Endothelial cell of umbilical vein (primary cell): ENCODE data around the gene C16orf86. TPM values are rescaled to one million over a fixed set of nuclear protein-coding genes. Genes with fewer than 3 reads are reported as not detected.
A peak's percentile ranks its signal among the peaks of the same experiment; 100 is the strongest.

Experiments used
- BruUV-seq: library from RNA; stranded (reverse); fragments of 400-500 nt; replicated peaks from 2 replicates; lab custom pipeline; 2021; lab: Mats Ljungman, UMichigan
- CTCF ChIA-PET: fragments of 300-600, 350-600 bp; sonication (Branson Sonifier 250); formaldehyde crosslinking; loops from one replicate; lab custom pipeline; 2021; ENCODE audit warnings: antibody characterized with exemption, inconsistent platforms; lab: Charles Lee
- POLR2A ChIA-PET: fragments of 300-600, 350-600 bp; sonication (Branson Sonifier 250); formaldehyde crosslinking; loops from one replicate; lab custom pipeline; 2021; ENCODE audit warnings: antibody characterized with exemption, inconsistent platforms; lab: Charles Lee
- DNase-seq: peaks from one replicate; pipeline ENCODE4 v3.0.0-alpha.2; 2011; ENCODE audit warnings: low read depth, low spot score
- FAIRE-seq: peaks from 2 replicates; lab custom pipeline; 2011; peaks lifted over from hg19 to GRCh38; lab: Jason Lieb, UNC
- H2AFZ ChIP-seq: 2 replicates; pipeline ENCODE4 v1.6.0; 2012; ENCODE audit warnings: low read depth, low read length, control low read depth, inconsistent platforms
- H3K27ac ChIP-seq: 2 replicates; pipeline ENCODE4 v1.5.1; 2011; ENCODE audit warnings: low read depth, mild to moderate bottlenecking, control low read depth, low read length, moderate library complexity; ENCODE audit not compliant: insufficient read depth
- H3K27me3 ChIP-seq, 2 experiments: 2 replicates each; pipeline versions ENCODE4 v1.6.0 to v1.6.1; 2011; ENCODE audit warnings: low read length in 2 of 2, mixed read lengths in 1 of 2; ENCODE audit not compliant: control insufficient read depth in 2 of 2, insufficient read depth in 2 of 2
- H3K36me3 ChIP-seq, 2 experiments: 2 replicates in 1 of 2; 3 replicates in 1 of 2; pipeline ENCODE4 v1.5.1; 2011; ENCODE audit warnings: low read length in 2 of 2, mild to moderate bottlenecking in 1 of 2, moderate library complexity in 1 of 2; ENCODE audit not compliant: control insufficient read depth in 2 of 2, insufficient read depth in 2 of 2; ENCODE audit errors: extremely low read depth in 1 of 2
- H3K4me1 ChIP-seq: 3 replicates; pipeline ENCODE4 v1.5.1; 2011; ENCODE audit warnings: mild to moderate bottlenecking, low read length; ENCODE audit not compliant: control insufficient read depth, insufficient read depth; ENCODE audit errors: extremely low read depth
- H3K4me2 ChIP-seq: 2 replicates; pipeline ENCODE4 v1.6.1; 2011; ENCODE audit warnings: low read length, control low read depth, mixed read lengths; ENCODE audit not compliant: insufficient read depth
- H3K4me3 ChIP-seq, 3 experiments: fragments of 200-600 bp in 1 of 3; sonication (generic), shearing (Covaris generic) in 1 of 3; replicated peaks in 1 of 3; 2 replicates each; pipeline ENCODE4 v1.5.1; 2011 to 2016; ENCODE audit warnings: control low read depth in 3 of 3, low read length in 3 of 3, mild to moderate bottlenecking in 2 of 3, inconsistent platforms in 1 of 3, low read depth in 1 of 3, moderate library complexity in 1 of 3; ENCODE audit not compliant: insufficient read depth in 1 of 3
- H3K79me2 ChIP-seq: 2 replicates; pipeline ENCODE4 v1.6.0; 2012; ENCODE audit warnings: low read length, inconsistent platforms; ENCODE audit not compliant: control insufficient read depth, insufficient read depth
- H3K9ac ChIP-seq: replicated peaks from 2 replicates; pipeline ENCODE3; 2011; ENCODE audit warnings: low read length, control low read depth; ENCODE audit not compliant: insufficient read depth; ENCODE audit errors: extremely low read depth
- H3K9me1 ChIP-seq: replicated peaks from 3 replicates; pipeline ENCODE4 v1.6.0; 2011; ENCODE audit warnings: mild to moderate bottlenecking, low read length; ENCODE audit not compliant: control insufficient read depth, insufficient read depth; ENCODE audit errors: extremely low read depth
- H3K9me3 ChIP-seq: replicated peaks from 2 replicates; pipeline ENCODE4 v1.5.1; 2012; ENCODE audit warnings: low read length, inconsistent platforms; ENCODE audit not compliant: control insufficient read depth, insufficient read depth
- H4K20me1 ChIP-seq: replicated peaks from 2 replicates; pipeline ENCODE3; 2011; ENCODE audit warnings: mild to moderate bottlenecking, low read length; ENCODE audit not compliant: control insufficient read depth, insufficient read depth; ENCODE audit errors: extremely low read depth
- CTCF ChIP-seq, 2 donors: IDR thresholded peaks; 1 replicate in 1 of 2; 2 replicates in 1 of 2; pipeline ENCODE4 v1.5.1; 2011; ENCODE audit warnings: low read length in 2 of 2, mild to moderate bottlenecking in 2 of 2, moderate library complexity in 2 of 2, control low read depth in 1 of 2, inconsistent platforms in 1 of 2, low read depth in 1 of 2; ENCODE audit not compliant: insufficient read depth in 1 of 2; ENCODE audit errors: extremely low read depth in 1 of 2
- EZH2 ChIP-seq: IDR thresholded peaks from 2 replicates; pipeline ENCODE4 v1.6.1; 2012; ENCODE audit warnings: borderline replicate concordance, low read depth, mild to moderate bottlenecking, moderate library complexity, low read length, inconsistent platforms; ENCODE audit not compliant: severe bottlenecking
- FOS ChIP-seq: IDR thresholded peaks from 2 replicates; pipeline ENCODE4 v1.6.1; 2011; ENCODE audit warnings: mild to moderate bottlenecking, low read length, moderate library complexity, borderline replicate concordance; ENCODE audit not compliant: insufficient read depth
- GATA2 ChIP-seq: IDR thresholded peaks from 2 replicates; pipeline ENCODE4 v1.7.0; 2011; ENCODE audit warnings: low read depth, mild to moderate bottlenecking, moderate library complexity, mixed read lengths, low read length; ENCODE audit not compliant: insufficient read length, insufficient read depth
- MYC ChIP-seq: IDR thresholded peaks from one replicate; pipeline ENCODE4 v1.6.1; 2011; ENCODE audit warnings: mild to moderate bottlenecking, low read depth, low read length
- dilution Hi-C: fragments of 300-500 bp; cut with MboI; formaldehyde crosslinking; loops from one replicate; pipeline ENCODE4 v1.15.0; 2019; ENCODE audit warnings: low sequenced_read_pairs; ENCODE audit not compliant: extremely low pct_ligation_motif_present
- intact Hi-C: fragments of 100-400 bp; cut with micrococcal nuclease; formaldehyde crosslinking; loops from one replicate; pipeline ENCODE4 v1.10.0; 2022
- polyA plus RNA-seq, 4 experiments: library from polyadenylated mRNA; depleted of rRNA in 3 of 4; stranded (reverse) in 3 of 4; unstranded in 1 of 4; fragments of >200 nt; gene quantifications; 2 replicates each; pipeline versions ENCODE4 v1.2.1 to v1.2.3, GENCODE V29; 2011 to 2012; ENCODE audit warnings: missing spikeins in 1 of 4
- total RNA-seq: library from RNA; stranded (reverse); gene quantifications from 2 replicates; pipeline ENCODE4 v1.2.3, GENCODE V29; 2021
- TF ChIP-seq, protein P1 (sequence below): IDR thresholded peaks from 2 replicates; pipeline ENCODE4 v1.6.1; 2011; ENCODE audit not compliant: insufficient read depth, insufficient read length

The C16orf86 gene
- total and polyA plus RNA-seq, 2 donors (not counting 3 experiments of a cell fraction or from before 2014, with no cell fraction given), result 0.62 to 0.98 TPM

DNA sequence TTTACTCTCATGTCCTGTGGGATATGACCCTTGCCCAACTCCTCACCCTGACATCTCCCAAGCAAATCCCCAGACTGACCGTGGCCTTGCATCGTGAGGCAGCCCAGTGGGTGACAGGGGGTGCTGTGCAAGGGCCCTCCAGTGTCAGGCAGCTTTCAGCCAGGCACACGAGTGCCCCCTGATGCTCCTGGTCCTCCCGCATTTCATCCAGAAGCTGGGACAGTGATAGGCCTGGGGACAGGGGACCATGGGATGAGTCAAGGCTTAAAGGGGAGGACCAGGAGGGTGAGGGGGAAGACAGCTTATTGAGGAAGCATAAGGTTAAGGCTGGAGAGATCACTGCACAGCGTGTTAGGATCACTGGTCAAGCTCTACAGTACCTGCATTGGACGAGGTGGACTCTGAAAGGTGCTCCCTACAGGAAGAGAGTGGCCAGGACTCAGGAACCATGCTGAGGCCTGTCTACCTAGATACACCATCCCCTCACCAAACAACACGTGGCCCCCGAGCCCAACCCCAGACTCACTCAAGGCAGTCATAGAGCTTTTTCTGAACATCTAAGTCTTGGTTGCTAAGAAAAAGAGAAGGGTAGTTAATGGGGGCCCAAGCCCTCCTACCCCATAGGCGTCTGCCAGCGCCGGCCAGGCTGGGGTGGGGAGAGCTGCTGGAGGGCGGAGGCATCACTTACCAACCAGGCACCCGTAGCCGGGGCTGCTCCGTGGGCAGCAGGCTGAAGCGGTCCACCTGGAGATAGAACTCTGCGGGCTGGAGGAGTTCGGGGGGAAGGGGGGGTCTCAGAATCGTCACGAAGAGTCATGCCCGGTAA, 7.6 kb upstream of the C16orf86 start:
- TSS peak; percentile 25 for BruUV-seq
- H4K20me1 ChIP-seq, result no peaks in the 10 kb centered on the region
- peaks cover 9% of the 10 kb centered on the region for H3K4me1 ChIP-seq
- H3K27me3 ChIP-seq, result peaks cover 5% of the 10 kb centered on the region in 2 experiments
- CTCF ChIA-PET, result interaction anchor here (0.6 to 2.3 kb wide), 6 partner anchors 11 to 144 kb away, joined by 3 to 11 read pairs (median 4); partner anchors contain the start of gene CARMIL2
- no peaks in the 10 kb centered on the region for H3K79me2 ChIP-seq
- POLR2A ChIA-PET, result interaction anchor here (1.5 kb wide), 1 partner anchor 138 kb away, joined by 3 read pairs; no protein-coding TSS in a partner anchor
- no peaks in the 10 kb centered on the region for H3K9me3 ChIP-seq
- dilution Hi-C loops (no loop called here), intact Hi-C loops (no loop called here)
- H3K9ac ChIP-seq, result peak overlapping the region; percentile 51
- DNase-seq (no peak), FAIRE-seq (no peak)
- H3K27ac ChIP-seq, result no peak overlapping the region
- peaks cover 0 to 6% of the 10 kb centered on the region in 2 experiments for H3K36me3 ChIP-seq
- H3K4me2 ChIP-seq, result peak overlapping the region; percentile 75
- H3K9me1 ChIP-seq, result no peaks in the 10 kb centered on the region
- no peak overlapping the region for H2AFZ ChIP-seq
- peak overlapping the region; percentile 32 to 70 (median 64) for H3K4me3 ChIP-seq
- TF ChIP-seq GATA2 (no peak), CTCF (IDR thresholded peaks at IDR 0.05; ENCODE audit: extremely low read depth in 1 of 2, insufficient read depth in 1 of 2, low read depth in 1 of 2, low read length in 2 of 2) (no peak), MYC (no peak), EZH2 (no peak), FOS (no peak)
- TF ChIP-seq, protein P1, sequence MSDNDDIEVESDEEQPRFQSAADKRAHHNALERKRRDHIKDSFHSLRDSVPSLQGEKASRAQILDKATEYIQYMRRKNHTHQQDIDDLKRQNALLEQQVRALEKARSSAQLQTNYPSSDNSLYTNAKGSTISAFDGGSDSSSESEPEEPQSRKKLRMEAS, result no peak
